ENCODE results near the gene EIF4EBP3. TPM values are rescaled to one million over a fixed set of nuclear protein-coding genes. Genes with fewer than 3 reads are reported as not detected.

The EIF4EBP3 gene
- total and polyA plus RNA-seq, 2 experiments from 2014 or later: 0.54 to 14.5 TPM

DNA sequence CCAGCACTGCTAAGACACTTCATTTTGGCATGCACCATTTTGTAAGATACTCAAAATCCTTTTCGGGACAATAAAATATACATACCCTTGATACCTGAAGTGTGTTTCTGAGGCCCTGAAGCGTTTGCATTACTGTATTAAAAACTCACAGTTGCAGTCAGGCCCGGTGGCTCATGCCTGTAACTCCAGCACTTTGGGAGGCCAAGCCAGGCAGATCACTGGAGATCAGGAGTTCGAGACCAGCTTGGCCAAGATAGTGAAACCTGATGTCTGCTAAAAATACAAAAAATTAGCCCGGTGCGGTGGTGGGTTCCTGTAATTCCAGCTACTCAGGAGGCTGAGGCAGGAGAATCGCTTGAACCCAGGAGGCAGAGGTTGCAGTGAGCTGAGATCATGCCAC lies 2.5 kb upstream of the EIF4EBP3 start:
- H3K4me1 ChIP-seq (ENCODE audit: insufficient read depth): peaks cover 16% of the 10 kb centered on the region
- H3K36me3 ChIP-seq (ENCODE audit: low read depth): peaks cover 21% of the 10 kb centered on the region
- no peaks in the 10 kb centered on the region for H3K79me2 ChIP-seq (ENCODE audit: insufficient read depth)
- no peak overlapping the region for H3K4me3 ChIP-seq
- no peak overlapping the region for H3K27ac ChIP-seq
- H3F3A ChIP-seq (ENCODE audit: insufficient read depth): peaks cover 39% of the 10 kb centered on the region
- no peaks in the 10 kb centered on the region for H4K20me1 ChIP-seq (ENCODE audit: insufficient read depth)
- DNase-seq: no peak
- no peak overlapping the region for H3K9ac ChIP-seq
- 90 to 96% methylated on average over 7 of the region's 7 CpGs for WGBS, 2 experiments (ENCODE audit: low coverage in 1 of 2, low lambda C conversion rate in 2 of 2, missing lambda C conversion rate in 2 of 2)
- in situ Hi-C loops (cut with MboI): no loop called here
- no peaks in the 10 kb centered on the region for H3K9me3 ChIP-seq (ENCODE audit: low read depth)
- H2AFZ ChIP-seq: no peak overlapping the region
- no peak for TF ChIP-seq EZH2 (IDR thresholded peaks at IDR 0.05; ENCODE audit: insufficient read depth, poor library complexity, severe bottlenecking)
- TF ChIP-seq EZH2phosphoT487 (IDR thresholded peaks at IDR 0.05; ENCODE audit: insufficient read depth, low read depth): no peak
- H3K4me2 ChIP-seq (ENCODE audit: unreplicated experiment): no peak overlapping the region
- H3K27me3 ChIP-seq (replicated peaks; ENCODE audit: insufficient read depth): no peaks in the 10 kb centered on the region
- no peaks in the 10 kb centered on the region for H3K9me2 ChIP-seq (ENCODE audit: insufficient read depth)

DNA sequence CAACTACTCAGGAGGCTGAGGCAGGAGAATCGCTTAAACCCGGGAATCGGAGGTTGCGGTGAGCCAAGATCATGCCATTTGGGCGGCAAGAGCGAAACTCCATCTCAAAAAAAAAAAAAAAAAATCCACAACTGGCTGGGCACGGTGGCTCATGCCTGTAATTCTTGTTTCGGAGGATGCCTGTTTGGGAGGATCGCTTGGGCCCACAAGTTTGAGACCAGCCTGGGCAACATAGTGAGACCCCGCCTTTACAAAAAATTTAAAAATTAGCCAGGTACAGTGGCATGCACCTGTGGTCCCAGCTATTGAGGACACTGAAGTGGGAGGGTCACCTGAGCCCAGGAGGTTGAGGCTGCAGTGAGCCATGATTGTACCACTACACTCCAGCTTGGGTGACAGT lies 1.9 kb upstream of the EIF4EBP3 start:
- WGBS, 2 experiments (ENCODE audit: low coverage in 1 of 2, low lambda C conversion rate in 2 of 2, missing lambda C conversion rate in 2 of 2): 92 to 95% methylated on average over 10 of the region's 10 CpGs
- Histone ChIP-seq H3K27me3 (replicated peaks; ENCODE audit: insufficient read depth) (no peaks in the 10 kb centered on the region), H3K4me1 (ENCODE audit: insufficient read depth) (peaks cover 16% of the 10 kb centered on the region), H3K4me2 (ENCODE audit: unreplicated experiment) (no peak overlapping the region), H4K20me1 (ENCODE audit: insufficient read depth) (no peaks in the 10 kb centered on the region), H3F3A (ENCODE audit: insufficient read depth) (peaks cover 44% of the 10 kb centered on the region), H3K4me3 (no peak overlapping the region), H3K79me2 (ENCODE audit: insufficient read depth) (0 out of 2 replicates have a peak, but pooled peaks cover under 1% of the 10 kb centered on the region), H3K36me3 (ENCODE audit: low read depth) (peaks cover 15% of the 10 kb centered on the region), H3K9ac (no peak overlapping the region), H3K27ac (no peak overlapping the region), H3K9me3 (ENCODE audit: low read depth) (no peaks in the 10 kb centered on the region), H3K9me2 (ENCODE audit: insufficient read depth) (no peaks in the 10 kb centered on the region), H2AFZ (no peak overlapping the region)
- no peak for TF ChIP-seq EZH2 (IDR thresholded peaks at IDR 0.05; ENCODE audit: insufficient read depth, poor library complexity, severe bottlenecking)
- no peak for TF ChIP-seq EZH2phosphoT487 (IDR thresholded peaks at IDR 0.05; ENCODE audit: insufficient read depth, low read depth)
- in situ Hi-C loops (cut with MboI): no loop called here
- no peak for DNase-seq

DNA sequence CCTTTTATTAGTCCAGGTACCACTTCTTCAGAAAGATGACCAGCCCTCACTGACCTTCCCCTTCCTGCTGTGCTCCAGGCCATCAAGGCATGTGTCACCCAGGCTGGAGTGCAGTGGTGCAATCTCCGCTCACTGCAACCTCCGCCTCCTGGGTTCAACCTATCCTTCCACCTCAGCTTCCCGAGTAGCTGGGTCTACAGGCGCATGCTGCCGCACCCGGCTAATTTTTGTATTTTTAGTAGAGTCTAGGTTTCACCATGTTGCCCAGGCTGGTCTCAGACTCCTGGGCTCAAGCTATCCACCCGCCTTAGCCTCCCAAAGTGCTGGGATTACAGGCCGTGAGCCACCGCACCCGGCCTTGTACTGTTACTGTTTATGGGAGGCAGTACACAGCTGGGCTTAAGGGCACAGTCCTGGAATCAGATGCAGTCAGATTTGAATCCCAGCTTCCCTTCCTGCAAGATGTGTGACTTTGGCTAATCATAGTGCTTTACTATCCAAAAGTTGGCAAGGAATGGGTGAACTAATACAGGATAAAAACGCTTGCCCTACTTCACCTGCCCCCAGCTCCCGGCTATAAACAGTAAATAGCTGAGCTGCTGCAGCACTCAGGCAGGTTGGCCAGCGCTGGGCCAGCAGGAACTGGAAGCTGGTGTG lies 483 bp upstream of the EIF4EBP3 start:
- peaks cover 16% of the 10 kb centered on the region for H3K4me1 ChIP-seq (ENCODE audit: insufficient read depth)
- peaks cover 14% of the 10 kb centered on the region for H3K79me2 ChIP-seq (ENCODE audit: insufficient read depth)
- no peaks in the 10 kb centered on the region for H3K27me3 ChIP-seq (replicated peaks; ENCODE audit: insufficient read depth)
- H3F3A ChIP-seq (ENCODE audit: insufficient read depth): peaks cover 49% of the 10 kb centered on the region
- in situ Hi-C loops (cut with MboI): no loop called here
- no peak for TF ChIP-seq EZH2phosphoT487 (IDR thresholded peaks at IDR 0.05; ENCODE audit: insufficient read depth, low read depth)
- no peak for TF ChIP-seq EZH2 (IDR thresholded peaks at IDR 0.05; ENCODE audit: insufficient read depth, poor library complexity, severe bottlenecking)
- H3K4me2 ChIP-seq (ENCODE audit: unreplicated experiment): peak overlapping the region; percentile 52
- H3K9ac ChIP-seq: peak overlapping the region; percentile 90
- no peaks in the 10 kb centered on the region for H3K9me3 ChIP-seq (ENCODE audit: low read depth)
- 42 to 44% methylated on average over 13 of the region's 13 CpGs for WGBS, 2 experiments (ENCODE audit: low coverage in 1 of 2, low lambda C conversion rate in 2 of 2, missing lambda C conversion rate in 2 of 2)
- DNase-seq: peak; percentile 32
- peak overlapping the region; percentile 95 for H3K27ac ChIP-seq
- H2AFZ ChIP-seq: peak overlapping the region; percentile 31
- no peaks in the 10 kb centered on the region for H4K20me1 ChIP-seq (ENCODE audit: insufficient read depth)
- peak overlapping the region; percentile 73 for H3K4me3 ChIP-seq
- H3K9me2 ChIP-seq (ENCODE audit: insufficient read depth): no peaks in the 10 kb centered on the region
- H3K36me3 ChIP-seq (ENCODE audit: low read depth): peaks cover 17% of the 10 kb centered on the region; the same call in 1 of the 2 replicates

DNA sequence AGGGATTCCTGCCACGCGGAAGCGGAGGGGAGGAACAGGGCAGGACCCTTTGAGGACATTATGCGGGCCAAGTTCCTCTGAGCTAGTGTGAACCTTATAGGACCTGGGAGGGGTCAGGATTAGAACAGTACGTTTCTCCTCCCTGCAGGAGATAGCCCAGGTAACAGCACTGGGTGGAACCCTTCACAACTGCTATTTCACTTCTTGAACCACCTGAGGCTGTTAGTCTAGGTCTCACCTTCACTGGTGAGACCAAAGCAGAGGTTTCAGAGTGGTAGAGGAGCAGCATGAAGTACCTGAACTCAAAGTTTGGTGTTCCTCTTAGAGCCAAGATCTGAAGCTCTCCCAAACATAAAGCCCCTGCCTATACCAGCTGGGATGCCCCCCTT lies 832 bp downstream of the EIF4EBP3 start:
- Histone ChIP-seq H3K4me1 (ENCODE audit: insufficient read depth) (peaks cover 17% of the 10 kb centered on the region), H3K36me3 (ENCODE audit: low read depth) (peaks cover 25% of the 10 kb centered on the region; the same call in 1 of the 2 replicates), H3K27ac (peak overlapping the region; percentile 95), H3K4me3 (peak overlapping the region; percentile 73), H3K4me2 (ENCODE audit: unreplicated experiment) (peak overlapping the region; percentile 90), H3K79me2 (ENCODE audit: insufficient read depth) (peaks cover 27% of the 10 kb centered on the region), H3F3A (ENCODE audit: insufficient read depth) (peaks cover 49% of the 10 kb centered on the region), H3K27me3 (replicated peaks; ENCODE audit: insufficient read depth) (no peaks in the 10 kb centered on the region), H3K9ac (peak overlapping the region; percentile 90), H4K20me1 (ENCODE audit: insufficient read depth) (0 out of 2 replicates have a peak, but pooled peaks cover 6% of the 10 kb centered on the region), H2AFZ (peak overlapping the region; percentile 66), H3K9me2 (ENCODE audit: insufficient read depth) (no peaks in the 10 kb centered on the region), H3K9me3 (ENCODE audit: low read depth) (no peaks in the 10 kb centered on the region)
- TF ChIP-seq EZH2phosphoT487 (IDR thresholded peaks at IDR 0.05; ENCODE audit: insufficient read depth, low read depth) (no peak), EZH2 (IDR thresholded peaks at IDR 0.05; ENCODE audit: insufficient read depth, poor library complexity, severe bottlenecking) (no peak)
- WGBS, 2 experiments (ENCODE audit: low coverage in 1 of 2, low lambda C conversion rate in 2 of 2, missing lambda C conversion rate in 2 of 2): 19 to 20% methylated on average over 4 to 5 of the region's 5 CpGs
- no peak for DNase-seq
- in situ Hi-C loops (cut with MboI): no loop called here

Data from GM23248 (cell line).